ENCODE data around the gene RAVER2. TPM values are rescaled to one million over a fixed set of nuclear protein-coding genes. Genes with fewer than 3 reads are reported as not detected.

RAVER2 gene
- total RNA-seq, 1 experiment from 2014 or later: 13.3 TPM

DNA sequence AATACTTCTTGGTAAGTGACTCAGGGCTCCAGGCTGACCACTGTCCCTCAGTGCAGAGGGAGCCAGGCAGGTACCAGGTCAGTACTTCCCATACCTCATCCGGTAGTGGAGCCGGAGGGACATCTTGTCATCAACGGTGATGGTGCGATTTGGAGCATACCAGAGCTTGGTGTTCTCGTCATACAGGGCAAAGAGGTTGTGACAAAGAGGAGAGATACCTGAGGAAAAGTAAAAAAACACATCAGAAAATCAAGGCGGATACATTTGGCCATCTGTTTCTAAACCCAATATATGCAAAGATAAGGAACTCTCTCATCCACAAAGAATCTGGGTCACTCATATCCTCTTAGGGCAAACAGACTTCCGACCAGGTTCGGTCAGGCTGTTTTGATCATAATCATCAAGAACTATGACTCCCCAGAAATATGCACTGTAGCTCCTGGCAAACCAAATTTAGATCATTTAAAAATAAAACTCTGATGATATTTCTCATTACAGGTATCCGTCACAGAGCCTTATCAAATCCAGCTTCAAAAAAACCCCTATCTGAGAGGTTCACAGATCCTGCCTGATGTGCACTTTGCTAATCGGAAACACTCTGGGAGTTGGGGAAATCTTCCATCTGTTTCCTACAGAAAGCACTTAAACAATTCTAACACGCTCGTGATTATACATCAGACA, 134.2 kb downstream of the RAVER2 start:
- H3K79me2 ChIP-seq (ENCODE audit: insufficient read depth, low read length): no peaks in the 10 kb centered on the region
- Mint-ChIP-seq H3K4me1 (peaks cover 22 to 27% of the 10 kb centered on the region in 2 experiments), H3K4me3 (no peak overlapping the region), H3K27me3 (ENCODE audit: low read depth) (no peaks in the 10 kb centered on the region), H3K27ac (no peak overlapping the region), H3K36me3 (ENCODE audit: insufficient read depth in 1 of 3, low read depth in 3 of 3) (0 out of 7 replicates have a peak, but pooled peaks cover 0 to 4% (median 0%) of the 10 kb centered on the region in 3 experiments), H3K9me3 (no peaks in the 10 kb centered on the region)
- H2BK15ac ChIP-seq (ENCODE audit: low read depth, low read length): no peak overlapping the region
- no peak overlapping the region for H2BK120ac ChIP-seq (ENCODE audit: low read depth, low read length, poor library complexity, severe bottlenecking)
- H3K79me1 ChIP-seq (ENCODE audit: insufficient read depth, low read depth, low read length, poor library complexity, severe bottlenecking): no peaks in the 10 kb centered on the region
- no peak overlapping the region for H3K23ac ChIP-seq (ENCODE audit: insufficient read length, low read depth, low read length)
- H4K91ac ChIP-seq (ENCODE audit: insufficient read length, low read depth, low read length): no peak overlapping the region
- no peak overlapping the region for H4K8ac ChIP-seq (replicated peaks; ENCODE audit: insufficient read length, low read depth, low read length)
- H2BK20ac ChIP-seq (ENCODE audit: low read depth, low read length, poor library complexity, severe bottlenecking): no peak overlapping the region
- DNase-seq: no peak
- WGBS (ENCODE audit: extremely low coverage, insufficient read length, low lambda C conversion rate): no CpG with 5 or more reads among the region's 12 CpGs
- H3K14ac ChIP-seq (ENCODE audit: insufficient read depth, low read length): no peak overlapping the region
- H3K27me3 ChIP-seq (ENCODE audit: insufficient read depth, low read length): no peaks in the 10 kb centered on the region
- no peaks in the 10 kb centered on the region for H3K23me2 ChIP-seq (ENCODE audit: insufficient read length, low read depth, low read length, poor library complexity, severe bottlenecking)
- H4K5ac ChIP-seq (ENCODE audit: insufficient read length, low read depth, low read length): no peak overlapping the region
- TF ChIP-seq, protein P1, sequence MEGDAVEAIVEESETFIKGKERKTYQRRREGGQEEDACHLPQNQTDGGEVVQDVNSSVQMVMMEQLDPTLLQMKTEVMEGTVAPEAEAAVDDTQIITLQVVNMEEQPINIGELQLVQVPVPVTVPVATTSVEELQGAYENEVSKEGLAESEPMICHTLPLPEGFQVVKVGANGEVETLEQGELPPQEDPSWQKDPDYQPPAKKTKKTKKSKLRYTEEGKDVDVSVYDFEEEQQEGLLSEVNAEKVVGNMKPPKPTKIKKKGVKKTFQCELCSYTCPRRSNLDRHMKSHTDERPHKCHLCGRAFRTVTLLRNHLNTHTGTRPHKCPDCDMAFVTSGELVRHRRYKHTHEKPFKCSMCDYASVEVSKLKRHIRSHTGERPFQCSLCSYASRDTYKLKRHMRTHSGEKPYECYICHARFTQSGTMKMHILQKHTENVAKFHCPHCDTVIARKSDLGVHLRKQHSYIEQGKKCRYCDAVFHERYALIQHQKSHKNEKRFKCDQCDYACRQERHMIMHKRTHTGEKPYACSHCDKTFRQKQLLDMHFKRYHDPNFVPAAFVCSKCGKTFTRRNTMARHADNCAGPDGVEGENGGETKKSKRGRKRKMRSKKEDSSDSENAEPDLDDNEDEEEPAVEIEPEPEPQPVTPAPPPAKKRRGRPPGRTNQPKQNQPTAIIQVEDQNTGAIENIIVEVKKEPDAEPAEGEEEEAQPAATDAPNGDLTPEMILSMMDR (conservative IDR thresholded peaks at IDR 0.05): no peak
- H2BK12ac ChIP-seq (ENCODE audit: insufficient read length, low read depth, low read length): no peak overlapping the region
- no peak overlapping the region for H3K9ac ChIP-seq (ENCODE audit: extremely low read depth, insufficient read length, low read length)
- no peaks in the 10 kb centered on the region for H3K4me1 ChIP-seq (ENCODE audit: insufficient read depth, low read length)
- H3K4me2 ChIP-seq (ENCODE audit: insufficient read depth, insufficient read length, low read length): no peak overlapping the region
- H4K20me1 ChIP-seq (ENCODE audit: control insufficient read depth, insufficient read depth, insufficient read length): no peaks in the 10 kb centered on the region
- H2BK5ac ChIP-seq (ENCODE audit: insufficient read length, low read length): no peak overlapping the region
- H3K9me3 ChIP-seq (ENCODE audit: control insufficient read depth, low read depth, low read length): no peaks in the 10 kb centered on the region
- H3K56ac ChIP-seq (ENCODE audit: insufficient read length, low read depth, low read length): no peak overlapping the region
- H3K4ac ChIP-seq (ENCODE audit: low read depth, low read length): no peak overlapping the region
- no peak overlapping the region for H3K27ac ChIP-seq (ENCODE audit: insufficient read length, low read depth, low read length)
- H3K18ac ChIP-seq (ENCODE audit: insufficient read length, low read depth, low read length): no peak overlapping the region
- no peak overlapping the region for H2AFZ ChIP-seq (ENCODE audit: low read length)
- H2AK5ac ChIP-seq (ENCODE audit: insufficient read length, low read length): no peak overlapping the region
- no peak overlapping the region for H3T11ph ChIP-seq (ENCODE audit: low read length)

Measured in H9 (cell line).